HepG2 (cell line): Measurements from ENCODE around the gene RNF222. TPM values are rescaled to one million over a fixed set of nuclear protein-coding genes. Genes with fewer than 3 reads are reported as not detected.
A peak's percentile ranks its signal among the peaks of the same experiment; 100 is the strongest.

Experiments
- ATAC-seq: fragments of 200-7000 bp; cut with Tn5 transposase; 3 replicates; pipeline ENCODE4 v1.9.1; 2020; ENCODE audit warnings: mild to moderate bottlenecking, moderate library complexity
- BruUV-seq: library from RNA; stranded (reverse); fragments of 400-500 nt; replicated peaks from 2 replicates; lab custom pipeline; 2021; lab: Mats Ljungman, UMichigan
- CTCF ChIA-PET: fragments of 300-600 bp; formaldehyde crosslinking; extraction: SDS; loops from one replicate; lab custom pipeline; 2021; ENCODE audit warnings: low total read pairs, inconsistent platforms, low intra/inter-chr PET ratio; lab: Yijun Ruan, JAX
- POLR2A ChIA-PET: fragments of 350-600 bp; sonication (Branson Sonifier 250); formaldehyde crosslinking; loops from one replicate; lab custom pipeline; 2020; ENCODE audit warnings: antibody characterized with exemption, inconsistent platforms; lab: Yijun Ruan, JAX
- DNase-seq: peaks from one replicate; pipeline ENCODE4 v3.0.0-alpha.2; 2015; ENCODE audit warnings: low spot score
- FAIRE-seq: peaks from 3 replicates; lab custom pipeline; 2011; peaks lifted over from hg19 to GRCh38; lab: Jason Lieb, UNC
- H2AFZ ChIP-seq: one replicate; pipeline ENCODE4 v1.6.1; 2011; ENCODE audit warnings: low read length, inconsistent platforms
- H3K27ac ChIP-seq: fragments of 300-600 bp; 3 replicates; pipeline ENCODE4 v1.8.0; 2011; ENCODE audit warnings: mixed run types, mild to moderate bottlenecking, mixed read lengths, low read length, inconsistent platforms; ENCODE audit not compliant: insufficient read depth; ENCODE audit errors: extremely low read length
- H3K27me3 ChIP-seq, 2 experiments: fragments of 200-600 bp in 1 of 2; 2 replicates in 1 of 2; 3 replicates in 1 of 2; pipeline versions ENCODE4 v1.6.0 to v1.8.0; 2011; ENCODE audit warnings: low read length in 2 of 2, mild to moderate bottlenecking in 2 of 2, moderate library complexity in 2 of 2, inconsistent platforms in 1 of 2; ENCODE audit not compliant: insufficient read depth in 2 of 2, control insufficient read depth in 1 of 2
- H3K36me3 ChIP-seq, 2 experiments: fragments of 200-600 bp in 1 of 2; replicated peaks in 1 of 2; 2 replicates in 1 of 2; 3 replicates in 1 of 2; pipeline versions ENCODE4 v1.5.1 to v1.8.0; 2011; ENCODE audit warnings: low read length in 2 of 2, inconsistent platforms in 1 of 2; ENCODE audit not compliant: insufficient read depth in 2 of 2, control insufficient read depth in 1 of 2
- H3K4me1 ChIP-seq: 2 replicates; pipeline ENCODE4 v1.5.1; 2012; ENCODE audit warnings: low read length, inconsistent platforms; ENCODE audit not compliant: insufficient read depth
- H3K4me2 ChIP-seq: 2 replicates; pipeline ENCODE4 v1.6.0; 2011; ENCODE audit warnings: low read depth, low read length, inconsistent platforms
- H3K4me3 ChIP-seq, 3 experiments: fragments of 200-600 bp in 1 of 3; sonication (generic), shearing (Covaris generic) in 1 of 3; replicated peaks in 1 of 3; 2 replicates each; pipeline ENCODE4 v1.5.1; 2011 to 2016; ENCODE audit warnings: low read length in 3 of 3, inconsistent platforms in 2 of 3, low read depth in 2 of 3, mild to moderate bottlenecking in 2 of 3, control low read depth in 1 of 3, mixed read lengths in 1 of 3; ENCODE audit not compliant: insufficient read depth in 1 of 3
- H3K79me2 ChIP-seq: one replicate; pipeline ENCODE4 v1.6.1; 2011; ENCODE audit warnings: low read length, inconsistent platforms; ENCODE audit not compliant: insufficient read depth
- H3K9ac ChIP-seq: 2 replicates; pipeline ENCODE4 v1.6.0; 2011; ENCODE audit warnings: mild to moderate bottlenecking, low read depth, low read length, inconsistent platforms; ENCODE audit not compliant: insufficient read depth
- H3K9me3 ChIP-seq: 2 replicates; pipeline ENCODE4 v1.5.1; 2012; ENCODE audit warnings: mild to moderate bottlenecking, low read length
- H4K20me1 ChIP-seq: 2 replicates; pipeline ENCODE4 v1.6.0; 2011; ENCODE audit warnings: inconsistent platforms, mild to moderate bottlenecking, low read length, moderate library complexity; ENCODE audit not compliant: insufficient read depth
- ATF1 ChIP-seq: IDR thresholded peaks from 2 replicates; pipeline ENCODE4 v1.6.1; 2016; ENCODE audit warnings: mild to moderate bottlenecking, control low read depth
- CENPBD1 ChIP-seq: sonication (generic); formaldehyde crosslinking; IDR thresholded peaks from 2 replicates; pipeline ENCODE4 v1.8.0; 2022; ENCODE audit warnings: missing genetic modification reagents, low read depth, mild to moderate bottlenecking, borderline replicate concordance
- DPF2 ChIP-seq: sonication (generic); formaldehyde crosslinking; IDR thresholded peaks from 2 replicates; pipeline ENCODE4 v1.4.0; 2020; ENCODE audit warnings: mild to moderate bottlenecking, low read depth, missing genetic modification reagents, borderline replicate concordance
- FOXA3 ChIP-seq: IDR thresholded peaks from 2 replicates; pipeline ENCODE4 v1.6.1; 2016; ENCODE audit warnings: missing genetic modification reagents, missing compliant biosample characterization
- GATAD1 ChIP-seq: IDR thresholded peaks from 2 replicates; pipeline ENCODE4 v1.6.1; 2016; ENCODE audit warnings: missing genetic modification reagents, missing compliant biosample characterization
- GLI4 ChIP-seq: sonication (generic); formaldehyde crosslinking; IDR thresholded peaks from 2 replicates; pipeline ENCODE4 v1.5.1; 2020; ENCODE audit warnings: missing genetic modification reagents, mild to moderate bottlenecking, moderate library complexity, borderline replicate concordance
- HDAC1 ChIP-seq: sonication (generic); formaldehyde crosslinking; IDR thresholded peaks from 2 replicates; pipeline ENCODE4 v1.5.1; 2020; ENCODE audit warnings: mild to moderate bottlenecking, missing genetic modification reagents
- KLF6 ChIP-seq: IDR thresholded peaks from 2 replicates; pipeline ENCODE4 v1.8.0; 2016; ENCODE audit warnings: missing biosample characterization, missing genetic modification reagents
- MAFK ChIP-seq, 2 experiments: IDR thresholded peaks in 1 of 2; conservative IDR thresholded peaks in 1 of 2; 2 replicates each; pipeline ENCODE4 v1.6.1; 2011; ENCODE audit warnings: improper control_type of control experiment in 2 of 2, low read length in 2 of 2
- SP2 ChIP-seq: sonication (generic); formaldehyde crosslinking; IDR thresholded peaks from 2 replicates; pipeline ENCODE4 v1.5.1; 2020; ENCODE audit warnings: mild to moderate bottlenecking, missing genetic modification reagents
- U2AF2 ChIP-seq: fragments of 200-400 bp; formaldehyde crosslinking; IDR thresholded peaks from 2 replicates; pipeline ENCODE4 v1.6.1; 2017; ENCODE audit warnings: low read depth, mild to moderate bottlenecking, low read length
- ZFAT ChIP-seq: sonication (generic); formaldehyde crosslinking; conservative IDR thresholded peaks from 2 replicates; pipeline ENCODE4 v1.8.1; 2023; ENCODE audit warnings: missing genetic modification reagents, inconsistent platforms
- ZNF260 ChIP-seq: sonication (generic); formaldehyde crosslinking; IDR thresholded peaks from 2 replicates; pipeline ENCODE4 v1.4.0; 2020; ENCODE audit warnings: missing genetic modification reagents, low read depth, mild to moderate bottlenecking, borderline replicate concordance
- ZNF337 ChIP-seq: sonication (generic); formaldehyde crosslinking; IDR thresholded peaks from 2 replicates; pipeline ENCODE4 v1.5.1; 2020; ENCODE audit warnings: missing genetic modification reagents, low read depth, mild to moderate bottlenecking, borderline replicate concordance
- ZNF772 ChIP-seq: sonication (generic); formaldehyde crosslinking; IDR thresholded peaks from 2 replicates; pipeline ENCODE4 v1.5.0; 2020; ENCODE audit warnings: mild to moderate bottlenecking, missing genetic modification reagents
- ZSCAN21 ChIP-seq: sonication (generic); formaldehyde crosslinking; IDR thresholded peaks from 2 replicates; pipeline ENCODE4 v1.8.0; 2022; ENCODE audit warnings: mild to moderate bottlenecking, missing genetic modification reagents, moderate library complexity, borderline replicate concordance
- ZSCAN31 ChIP-seq: sonication (generic); formaldehyde crosslinking; IDR thresholded peaks from 2 replicates; pipeline ENCODE4 v1.5.0; 2020; ENCODE audit warnings: low read depth, mild to moderate bottlenecking, missing genetic modification reagents
- WGBS: methylation state at CpG from one replicate; pipeline ENCODE4 v1.1.6; 2017; ENCODE audit warnings: low lambda C conversion rate; 5-methylcytosine and 5-hydroxymethylcytosine counted together
- in situ Hi-C: cut with HindIII; loops from 2 replicates; pipeline ENCODE4 v1.10.0; 2017; ENCODE audit warnings: low pct_unique_long_range_greater_than_20kb; ENCODE audit not compliant: extremely low pct_ligation_motif_present
- intact Hi-C: fragments of 100-400 bp; cut with micrococcal nuclease; formaldehyde crosslinking; loops from one replicate; pipeline ENCODE4 v1.10.0; 2022; ENCODE audit not compliant: unreplicated experiment
- polyA plus RNA-seq, 8 experiments: library from polyadenylated mRNA; depleted of rRNA in 3 of 8; stranded (reverse) in 7 of 8; unstranded in 1 of 8; fragments of >200 nt; fragmentation: Illumina TruSeq in 4 of 8; extraction: Trizol in 4 of 8; gene quantifications; 2 replicates each; pipeline versions ENCODE4 v1.2.1 to v1.2.3, GENCODE V29; 2011 to 2016; ENCODE audit warnings: low read depth in 4 of 8, missing spikeins in 1 of 8, mixed read lengths in 1 of 8; ENCODE audit not compliant: insufficient read depth in 1 of 8
- total RNA-seq, 5 experiments: library from RNA; depleted of rRNA; stranded (reverse); fragments of >200 nt; fragmentation: Illumina TruSeq; extraction: Trizol; gene quantifications; 2 replicates each; pipeline ENCODE4 v1.2.3, GENCODE V29; 2016; ENCODE audit warnings: low read depth in 1 of 5
- TF ChIP-seq, protein P1 (sequence below): sonication (generic); formaldehyde crosslinking; IDR thresholded peaks from 2 replicates; pipeline ENCODE4 v1.8.1; 2023; ENCODE audit warnings: mild to moderate bottlenecking, missing genetic modification reagents
- TF ChIP-seq, protein P2 (sequence below): sonication (generic); formaldehyde crosslinking; conservative IDR thresholded peaks from 2 replicates; pipeline ENCODE4 v1.8.0; 2022; ENCODE audit warnings: low read depth, missing genetic modification reagents

The RNF222 gene
- total and polyA plus RNA-seq, 2 of the 13 experiments (the other 11 are each of a cell fraction or from before 2014, with no cell fraction given), result not detected

DNA sequence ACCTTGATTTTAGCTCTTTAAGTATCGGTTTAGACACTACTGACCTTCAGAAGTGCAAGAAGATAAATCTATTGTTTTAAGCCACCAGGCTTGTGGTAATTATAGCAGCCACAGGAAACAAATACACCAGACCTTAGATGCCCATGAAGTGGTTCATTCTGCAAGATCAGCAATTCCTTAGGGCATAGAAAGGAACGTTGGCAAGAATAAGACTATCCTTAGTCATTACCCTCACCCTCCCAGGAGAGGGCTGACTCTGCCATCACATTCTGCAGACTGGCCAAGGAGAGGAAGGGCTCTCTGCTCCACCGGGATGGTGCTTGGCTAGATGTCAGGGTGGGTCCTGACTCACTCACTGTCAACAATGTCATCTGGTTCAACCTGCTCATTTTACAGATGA is 23.9 kb upstream of the RNF222 start (continued):
- TF ChIP-seq KLF6 (CRISPR knock-in tag) (no peak), ZFAT (no peak), MAFK (conservative IDR thresholded peaks at IDR 0.05 in 1 of 2, IDR thresholded peaks at IDR 0.05 in 1 of 2; ENCODE audit: low read length in 2 of 2) (peak; percentile 95 to 98), ZSCAN21 (no peak), SP2 (CRISPR knock-in tag) (no peak)

DNA sequence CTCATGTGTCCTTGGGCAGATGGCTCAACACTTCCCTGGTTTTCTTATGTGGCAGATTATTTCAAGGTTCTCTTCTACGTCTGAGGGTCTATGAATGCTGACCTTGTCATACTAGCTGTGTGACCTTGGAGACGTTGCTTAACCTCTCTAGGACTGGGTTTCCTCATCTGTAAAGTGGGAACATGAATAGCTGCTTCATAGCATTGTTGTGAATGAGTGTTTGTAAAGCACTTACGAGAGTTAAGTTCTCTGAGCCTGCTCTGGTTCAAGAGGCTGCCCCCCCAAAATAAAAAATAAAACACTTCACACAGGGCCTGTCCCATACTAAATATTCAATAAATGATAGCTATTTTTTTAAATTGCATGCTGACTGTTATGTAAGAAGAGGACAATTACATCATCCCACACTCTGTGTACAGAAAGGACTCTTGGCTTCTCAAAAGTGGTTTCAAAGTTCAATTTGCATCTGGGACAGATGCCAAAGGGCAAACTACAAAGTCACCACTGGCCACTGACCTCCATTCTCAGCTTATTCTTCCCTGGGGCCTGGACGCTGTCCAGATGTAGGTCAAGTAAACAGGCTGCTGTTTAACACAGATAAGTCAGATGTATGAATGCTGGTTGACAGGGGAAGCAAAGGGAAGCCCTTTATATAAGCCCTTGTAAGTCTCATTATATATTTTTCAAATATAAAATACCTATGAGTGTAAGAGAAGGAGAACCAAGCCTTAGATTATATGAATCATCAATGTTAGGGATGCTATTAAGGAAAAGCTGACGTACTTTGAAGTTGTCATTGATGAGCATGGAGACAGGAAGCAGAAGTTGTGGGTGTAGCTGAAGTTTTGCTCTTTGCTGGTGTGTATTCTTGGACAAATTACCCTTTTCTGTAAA is 22.7 kb upstream of the RNF222 start:
- Histone ChIP-seq H3K27me3 (no peaks in the 10 kb centered on the region), H3K4me2 (peak overlapping the region; percentile 63), H3K27ac (peak overlapping the region; percentile 70), H3K36me3 (no peaks in the 10 kb centered on the region), H3K9ac (peak overlapping the region; percentile 48), H2AFZ (no peak overlapping the region), H3K4me3 (peak overlapping the region in 1 of 3 experiments; percentile 13; a peak in 1 of 6 replicates), H3K79me2 (no peaks in the 10 kb centered on the region), H3K9me3 (no peaks in the 10 kb centered on the region), H3K4me1 (peaks cover 75% of the 10 kb centered on the region), H4K20me1 (no peaks in the 10 kb centered on the region)
- ChIA-PET CTCF (no interaction called here), POLR2A (interaction anchor here (0.9 to 2.4 kb wide), 9 partner anchors 10 to 563 kb away, joined by 3 to 42 read pairs (median 5); partner anchors contain the start of genes KRABD2, MYH10, NAA38 and NDEL1)
- intact Hi-C loops (no loop called here), in situ Hi-C loops (no loop called here)
- DNase-seq (peak; percentile 97), ATAC-seq (peak; percentile 95), FAIRE-seq (peak; percentile 95)
- BruUV-seq, result no TSS peak
- 10% methylated on average over 5 of the region's 5 CpGs for WGBS
- TF ChIP-seq CENPBD1 (CRISPR knock-in tag) (no peak), ZNF772 (CRISPR knock-in tag) (peak; percentile 82; the same call in 1 of the 2 replicates), ZSCAN31 (CRISPR knock-in tag) (0 out of 2 replicates have a peak, but pooled peaks have one; percentile 55), ATF1 (peak; percentile 71), DPF2 (CRISPR knock-in tag) (peak; percentile 96), ZNF260 (no peak), ZSCAN21 (no peak), HDAC1 (CRISPR knock-in tag) (peak; percentile 93), U2AF2 (no peak), GLI4 (no peak), FOXA3 (CRISPR knock-in tag) (peak; percentile 98), GATAD1 (CRISPR knock-in tag) (peak; percentile 74), ZNF337 (CRISPR knock-in tag) (no peak)
- TF ChIP-seq, protein P1, sequence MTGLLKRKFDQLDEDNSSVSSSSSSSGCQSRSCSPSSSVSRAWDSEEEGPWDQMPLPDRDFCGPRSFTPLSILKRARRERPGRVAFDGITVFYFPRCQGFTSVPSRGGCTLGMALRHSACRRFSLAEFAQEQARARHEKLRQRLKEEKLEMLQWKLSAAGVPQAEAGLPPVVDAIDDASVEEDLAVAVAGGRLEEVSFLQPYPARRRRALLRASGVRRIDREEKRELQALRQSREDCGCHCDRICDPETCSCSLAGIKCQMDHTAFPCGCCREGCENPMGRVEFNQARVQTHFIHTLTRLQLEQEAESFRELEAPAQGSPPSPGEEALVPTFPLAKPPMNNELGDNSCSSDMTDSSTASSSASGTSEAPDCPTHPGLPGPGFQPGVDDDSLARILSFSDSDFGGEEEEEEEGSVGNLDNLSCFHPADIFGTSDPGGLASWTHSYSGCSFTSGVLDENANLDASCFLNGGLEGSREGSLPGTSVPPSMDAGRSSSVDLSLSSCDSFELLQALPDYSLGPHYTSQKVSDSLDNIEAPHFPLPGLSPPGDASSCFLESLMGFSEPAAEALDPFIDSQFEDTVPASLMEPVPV (CRISPR knock-in tag), result no peak
- TF ChIP-seq, protein P2, sequence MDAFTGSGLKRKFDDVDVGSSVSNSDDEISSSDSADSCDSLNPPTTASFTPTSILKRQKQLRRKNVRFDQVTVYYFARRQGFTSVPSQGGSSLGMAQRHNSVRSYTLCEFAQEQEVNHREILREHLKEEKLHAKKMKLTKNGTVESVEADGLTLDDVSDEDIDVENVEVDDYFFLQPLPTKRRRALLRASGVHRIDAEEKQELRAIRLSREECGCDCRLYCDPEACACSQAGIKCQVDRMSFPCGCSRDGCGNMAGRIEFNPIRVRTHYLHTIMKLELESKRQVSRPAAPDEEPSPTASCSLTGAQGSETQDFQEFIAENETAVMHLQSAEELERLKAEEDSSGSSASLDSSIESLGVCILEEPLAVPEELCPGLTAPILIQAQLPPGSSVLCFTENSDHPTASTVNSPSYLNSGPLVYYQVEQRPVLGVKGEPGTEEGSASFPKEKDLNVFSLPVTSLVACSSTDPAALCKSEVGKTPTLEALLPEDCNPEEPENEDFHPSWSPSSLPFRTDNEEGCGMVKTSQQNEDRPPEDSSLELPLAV (CRISPR knock-in tag), result no peak
